ENCODE measurements around the gene CAMSAP2.
A peak's percentile ranks its signal among the peaks of the same experiment; 100 is the strongest.

CAMSAP2 gene

GRCh38 chr1:200738949-200739651, 407 bp downstream of the CAMSAP2 start:
- Histone ChIP-seq H3K4me1 (ENCODE audit: control extremely low read depth in 1 of 4, control insufficient read depth in 4 of 4, insufficient read depth in 4 of 4, low read length in 3 of 4) (peaks cover 2 to 21% (median 18%) of the 10 kb centered on the region in 4 experiments), H3K9me3 (ENCODE audit: control extremely low read depth in 1 of 5, control insufficient read depth in 4 of 5, insufficient read depth in 2 of 5, low read depth in 1 of 5, low read length in 4 of 5) (no peaks in the 10 kb centered on the region), H3K4me3 (ENCODE audit: control insufficient read depth in 1 of 7, extremely low read depth in 1 of 7, insufficient read depth in 4 of 7, low read depth in 2 of 7, low read length in 6 of 7) (peak overlapping the region; percentile 56 to 80 (median 72)), H3K27ac (ENCODE audit: insufficient read depth in 1 of 2, low read depth in 1 of 2, low read length in 2 of 2, poor library complexity in 1 of 2, severe bottlenecking in 2 of 2) (no peak overlapping the region), H3K36me3 (ENCODE audit: control insufficient read depth in 4 of 4, insufficient read depth in 4 of 4, low read length in 3 of 4) (no peaks in the 10 kb centered on the region), H3K27me3 (replicated peaks in 2 of 5; ENCODE audit: control insufficient read depth in 4 of 5, insufficient read depth in 5 of 5, low read length in 4 of 5) (peaks cover 0 to 39% (median 18%) of the 10 kb centered on the region in 5 experiments)
- ChIA-PET POLR2A (no interaction called here), CTCF (interaction anchor here (1.0 to 1.3 kb wide), 2 partner anchors 69 to 90 kb away, joined by 3 read pairs; partner anchors contain the start of gene DDX59)
- WGBS (ENCODE audit: insufficient coverage): 0% methylated on average over 50 of the region's 80 CpGs
- peak in 2 of 3 donors; percentile 44 to 47 for DNase-seq

DNA sequence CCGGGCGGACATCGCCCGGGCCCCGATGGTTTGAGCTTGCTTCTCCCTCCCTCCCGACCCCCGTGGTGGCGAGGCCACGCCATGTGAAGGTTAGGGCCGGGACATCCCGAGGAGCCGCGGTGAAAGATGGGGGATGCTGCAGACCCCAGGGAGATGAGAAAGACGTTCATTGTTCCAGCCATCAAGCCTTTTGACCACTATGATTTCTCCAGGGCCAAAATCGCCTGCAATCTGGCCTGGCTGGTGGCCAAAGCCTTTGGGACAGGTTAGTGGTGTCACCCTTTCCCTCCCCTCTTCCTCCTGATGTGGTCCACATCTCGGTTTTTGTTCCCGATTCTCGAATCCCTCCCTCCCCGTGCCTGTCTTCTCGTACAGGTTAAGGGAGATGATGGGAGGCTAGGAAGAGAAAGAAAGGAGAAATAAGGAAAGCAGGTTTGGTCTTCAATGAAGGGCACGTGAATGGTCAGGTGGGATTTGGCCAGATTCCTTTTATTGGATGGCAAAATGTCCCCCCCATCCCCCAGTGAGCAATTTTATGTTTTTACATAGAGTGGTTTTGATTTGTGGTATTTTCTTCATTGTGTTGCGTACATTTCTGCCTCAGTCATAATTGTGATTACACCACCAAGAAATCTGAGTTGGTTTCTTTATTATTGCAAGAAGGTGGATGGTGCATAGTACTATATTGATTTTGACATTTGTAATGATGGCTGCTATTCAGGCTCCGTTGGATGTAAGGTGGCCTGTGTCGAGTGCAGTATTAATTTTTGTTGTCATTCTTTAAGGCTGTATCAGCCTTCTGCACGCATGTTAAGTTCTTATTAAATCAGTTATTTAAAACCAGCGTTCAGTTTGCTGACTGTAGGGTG, 1.2 kb downstream of the CAMSAP2 start:
- POLR2A ChIA-PET: no interaction called here

DNA sequence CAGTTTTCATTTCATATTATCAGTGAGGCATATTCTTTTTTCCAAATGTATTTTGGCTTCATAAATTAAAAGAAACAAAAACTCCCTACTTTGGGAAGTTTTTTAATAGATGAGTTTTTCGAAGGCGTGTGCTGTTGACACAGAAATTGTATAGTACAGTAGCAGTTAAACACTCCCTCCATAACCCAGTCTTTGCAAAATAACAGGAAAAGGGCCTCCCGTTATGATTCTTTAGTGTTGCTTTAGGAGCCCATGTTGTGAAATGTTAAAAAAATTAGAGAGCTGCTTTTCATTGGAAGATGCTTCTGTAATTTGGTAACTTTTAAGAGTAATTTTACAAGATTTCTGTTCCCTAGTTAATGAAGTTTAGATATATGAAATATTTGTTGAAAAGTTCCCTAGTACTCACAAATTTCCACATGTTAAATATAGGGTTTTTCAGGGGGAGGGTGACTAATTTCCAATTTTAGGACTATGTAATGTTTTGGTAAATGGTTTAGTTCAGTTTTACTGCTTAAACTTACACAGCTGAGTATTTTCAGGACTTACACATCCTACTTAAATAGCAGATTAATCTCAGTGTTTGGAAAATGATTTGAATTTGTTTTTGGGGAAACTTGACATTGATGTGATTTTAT, 2.0 kb downstream of the CAMSAP2 start:
- Histone ChIP-seq H3K9me3 (ENCODE audit: control extremely low read depth in 1 of 5, control insufficient read depth in 4 of 5, insufficient read depth in 2 of 5, low read depth in 1 of 5, low read length in 4 of 5) (no peaks in the 10 kb centered on the region), H3K4me1 (ENCODE audit: control extremely low read depth in 1 of 4, control insufficient read depth in 4 of 4, insufficient read depth in 4 of 4, low read length in 3 of 4) (peaks cover 2 to 21% (median 18%) of the 10 kb centered on the region in 4 experiments), H3K4me3 (ENCODE audit: control insufficient read depth in 1 of 7, extremely low read depth in 1 of 7, insufficient read depth in 4 of 7, low read depth in 2 of 7, low read length in 6 of 7) (no peak overlapping the region), H3K36me3 (ENCODE audit: control insufficient read depth in 4 of 4, insufficient read depth in 4 of 4, low read length in 3 of 4) (no peaks in the 10 kb centered on the region), H3K27ac (ENCODE audit: insufficient read depth in 1 of 2, low read depth in 1 of 2, low read length in 2 of 2, poor library complexity in 1 of 2, severe bottlenecking in 2 of 2) (no peak overlapping the region), H3K27me3 (replicated peaks in 2 of 5; ENCODE audit: control insufficient read depth in 4 of 5, insufficient read depth in 5 of 5, low read length in 4 of 5) (peaks cover 0 to 44% (median 20%) of the 10 kb centered on the region in 5 experiments)
- DNase-seq: no peak
- CTCF ChIA-PET: no interaction called here
- WGBS (ENCODE audit: insufficient coverage): 0% methylated on average over 1 of the region's 3 CpGs
- POLR2A ChIA-PET: no interaction called here

More for the DNA sequence above, 1.2 kb downstream of the CAMSAP2 start:
- H3K4me1 ChIP-seq (ENCODE audit: control extremely low read depth in 1 of 4, control insufficient read depth in 4 of 4, insufficient read depth in 4 of 4, low read length in 3 of 4): peaks cover 2 to 21% (median 18%) of the 10 kb centered on the region in 4 experiments
- no peaks in the 10 kb centered on the region for H3K36me3 ChIP-seq (ENCODE audit: control insufficient read depth in 4 of 4, insufficient read depth in 4 of 4, low read length in 3 of 4)
- H3K27me3 ChIP-seq (replicated peaks in 2 of 5; ENCODE audit: control insufficient read depth in 4 of 5, insufficient read depth in 5 of 5, low read length in 4 of 5): peaks cover 0 to 44% (median 20%) of the 10 kb centered on the region in 5 experiments
- 0% methylated on average over 10 of the region's 26 CpGs for WGBS (ENCODE audit: insufficient coverage)
- no peak overlapping the region for H3K27ac ChIP-seq (ENCODE audit: insufficient read depth in 1 of 2, low read depth in 1 of 2, low read length in 2 of 2, poor library complexity in 1 of 2, severe bottlenecking in 2 of 2)
- CTCF ChIA-PET: no interaction called here
- H3K9me3 ChIP-seq (ENCODE audit: control extremely low read depth in 1 of 5, control insufficient read depth in 4 of 5, insufficient read depth in 2 of 5, low read depth in 1 of 5, low read length in 4 of 5): no peaks in the 10 kb centered on the region
- DNase-seq: no peak
- H3K4me3 ChIP-seq (ENCODE audit: control insufficient read depth in 1 of 7, extremely low read depth in 1 of 7, insufficient read depth in 4 of 7, low read depth in 2 of 7, low read length in 6 of 7): peak overlapping the region; percentile 37 to 80 (median 72)

GRCh38 chr1:200741551-200742207, 3.0 kb downstream of the CAMSAP2 start:
- POLR2A ChIA-PET: no interaction called here
- CTCF ChIA-PET: no interaction called here
- 80% methylated on average over 2 of the region's 3 CpGs for WGBS (ENCODE audit: insufficient coverage)
- Histone ChIP-seq H3K9me3 (ENCODE audit: control extremely low read depth in 1 of 5, control insufficient read depth in 4 of 5, insufficient read depth in 2 of 5, low read depth in 1 of 5, low read length in 4 of 5) (no peaks in the 10 kb centered on the region), H3K4me3 (ENCODE audit: control insufficient read depth in 1 of 7, extremely low read depth in 1 of 7, insufficient read depth in 4 of 7, low read depth in 2 of 7, low read length in 6 of 7) (no peak overlapping the region), H3K27me3 (replicated peaks in 2 of 5; ENCODE audit: control insufficient read depth in 4 of 5, insufficient read depth in 5 of 5, low read length in 4 of 5) (peaks cover 0 to 44% (median 20%) of the 10 kb centered on the region in 5 experiments), H3K27ac (ENCODE audit: insufficient read depth in 1 of 2, low read depth in 1 of 2, low read length in 2 of 2, poor library complexity in 1 of 2, severe bottlenecking in 2 of 2) (no peak overlapping the region), H3K36me3 (ENCODE audit: control insufficient read depth in 4 of 4, insufficient read depth in 4 of 4, low read length in 3 of 4) (no peaks in the 10 kb centered on the region), H3K4me1 (ENCODE audit: control extremely low read depth in 1 of 4, control insufficient read depth in 4 of 4, insufficient read depth in 4 of 4, low read length in 3 of 4) (peaks cover 2 to 21% (median 18%) of the 10 kb centered on the region in 4 experiments)
- DNase-seq: no peak

GRCh38 chr1:200744143-200744542, 5.5 kb downstream of the CAMSAP2 start:
- Histone ChIP-seq H3K9me3 (ENCODE audit: control extremely low read depth in 1 of 5, control insufficient read depth in 4 of 5, insufficient read depth in 2 of 5, low read depth in 1 of 5, low read length in 4 of 5) (no peaks in the 10 kb centered on the region), H3K36me3 (ENCODE audit: control insufficient read depth in 4 of 4, insufficient read depth in 4 of 4, low read length in 3 of 4) (no peaks in the 10 kb centered on the region), H3K4me3 (ENCODE audit: control insufficient read depth in 1 of 7, extremely low read depth in 1 of 7, insufficient read depth in 4 of 7, low read depth in 2 of 7, low read length in 6 of 7) (no peak overlapping the region), H3K27me3 (replicated peaks in 2 of 5; ENCODE audit: control insufficient read depth in 4 of 5, insufficient read depth in 5 of 5, low read length in 4 of 5) (peaks cover 0 to 44% (median 20%) of the 10 kb centered on the region in 5 experiments), H3K27ac (ENCODE audit: insufficient read depth in 1 of 2, low read depth in 1 of 2, low read length in 2 of 2, poor library complexity in 1 of 2, severe bottlenecking in 2 of 2) (no peak overlapping the region), H3K4me1 (ENCODE audit: control extremely low read depth in 1 of 4, control insufficient read depth in 4 of 4, insufficient read depth in 4 of 4, low read length in 3 of 4) (peaks cover 2 to 12% (median 10%) of the 10 kb centered on the region in 4 experiments)
- 100% methylated on average over 1 of the region's 1 CpG for WGBS (ENCODE audit: insufficient coverage)
- POLR2A ChIA-PET: no interaction called here
- CTCF ChIA-PET: interaction anchor here (1.3 kb wide), 1 partner anchor 14 kb away, joined by 3 read pairs; no protein-coding TSS in a partner anchor
- no peak for DNase-seq

GRCh38 chr1:200749090-200749489, 10.4 kb downstream of the CAMSAP2 start:
- Histone ChIP-seq H3K27ac (ENCODE audit: insufficient read depth in 1 of 2, low read depth in 1 of 2, low read length in 2 of 2, poor library complexity in 1 of 2, severe bottlenecking in 2 of 2) (no peak overlapping the region), H3K27me3 (replicated peaks in 2 of 5; ENCODE audit: control insufficient read depth in 4 of 5, insufficient read depth in 5 of 5, low read length in 4 of 5) (peaks cover 0 to 5% (median 0%) of the 10 kb centered on the region in 5 experiments), H3K4me3 (ENCODE audit: control insufficient read depth in 1 of 7, extremely low read depth in 1 of 7, insufficient read depth in 4 of 7, low read depth in 2 of 7, low read length in 6 of 7) (no peak overlapping the region), H3K36me3 (ENCODE audit: control insufficient read depth in 4 of 4, insufficient read depth in 4 of 4, low read length in 3 of 4) (no peaks in the 10 kb centered on the region), H3K4me1 (ENCODE audit: control extremely low read depth in 1 of 4, control insufficient read depth in 4 of 4, insufficient read depth in 4 of 4, low read length in 3 of 4) (no peaks in the 10 kb centered on the region), H3K9me3 (ENCODE audit: control extremely low read depth in 1 of 5, control insufficient read depth in 4 of 5, insufficient read depth in 2 of 5, low read depth in 1 of 5, low read length in 4 of 5) (no peaks in the 10 kb centered on the region)
- CTCF ChIA-PET: no interaction called here
- POLR2A ChIA-PET: interaction anchor here (0.6 kb wide), 1 partner anchor 181 kb away, joined by 3 read pairs; no protein-coding TSS in a partner anchor
- DNase-seq: no peak
